NCI-H146 treated with DMSO at 0.1 percent for 48 hours (cell line): ENCODE measurements around the gene ZNF638.

Experiments
- DNase-seq: peaks from one replicate; lab custom pipeline; 2025; ENCODE audit not compliant: unreplicated experiment; lab: John Stamatoyannopoulos, UW

Gene ZNF638

GRCh38 chr2:71455011-71455740 lies 123.6 kb downstream of the ZNF638 start:
- DNase-seq, result no peak

DNA sequence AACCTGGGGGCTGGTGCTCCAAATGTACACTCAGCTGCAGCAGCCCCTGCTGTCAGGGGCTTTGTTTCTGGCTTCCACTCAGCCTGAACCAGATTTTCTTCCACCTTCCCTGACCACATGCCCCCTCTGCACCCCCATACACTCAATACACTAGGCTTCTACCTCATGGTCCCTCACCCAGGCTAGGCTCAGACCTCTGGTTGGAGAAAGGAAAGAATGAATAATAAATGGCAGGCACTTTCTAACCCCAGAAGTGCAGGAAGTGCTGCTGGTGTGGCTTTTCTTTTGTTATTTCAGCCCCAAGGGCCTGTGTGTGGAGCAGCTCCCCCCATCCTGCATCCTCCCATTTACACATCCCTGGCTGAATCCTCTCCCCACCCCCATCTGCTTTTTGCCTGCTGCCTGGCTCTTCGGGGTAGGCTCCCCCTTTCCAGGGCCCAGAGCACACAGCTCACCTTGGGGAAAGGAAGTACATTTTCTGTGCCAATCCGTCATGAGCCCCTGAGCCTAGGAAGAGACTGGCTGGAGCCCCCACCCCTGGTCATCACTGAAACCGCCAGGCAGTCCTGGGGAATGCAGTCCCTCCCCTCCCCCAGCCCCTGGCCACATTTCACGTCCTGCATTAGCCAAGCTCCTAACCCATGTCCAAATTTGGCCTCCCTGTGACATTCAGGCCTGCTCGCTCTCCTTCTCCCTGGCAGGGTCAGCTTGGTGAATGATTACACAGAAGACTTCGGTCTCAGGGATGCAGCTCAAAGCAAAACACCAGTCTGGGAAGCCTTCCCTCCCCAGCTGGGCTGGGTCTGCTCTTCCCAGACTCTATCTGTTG lies 124.4 kb downstream of the ZNF638 start:
- no peak for DNase-seq

DNA sequence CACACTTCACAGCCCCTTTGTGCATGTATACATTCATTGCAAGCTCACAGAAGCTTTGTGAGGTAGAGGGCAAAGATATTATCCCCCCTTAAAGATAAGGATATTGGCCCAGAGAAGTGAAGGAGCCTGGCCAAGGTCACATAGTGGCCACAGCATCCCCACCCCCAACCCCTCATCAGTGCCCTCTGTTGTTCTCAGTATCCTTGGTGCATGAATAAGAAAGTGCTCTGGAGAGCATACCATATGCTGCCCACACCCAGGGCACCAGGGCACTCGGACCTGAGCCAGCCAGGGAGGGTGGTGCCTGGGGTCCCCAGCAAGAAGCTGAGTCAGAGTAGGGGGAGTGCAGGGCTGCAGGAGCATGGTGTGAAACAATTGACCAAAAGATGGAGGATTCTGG lies 125.0 kb downstream of the ZNF638 start:
- no peak for DNase-seq

- no peak for DNase-seq
These were observed 125.7 kb downstream of the ZNF638 start for GRCh38 chr2:71457123-71457915.

- DNase-seq, result no peak
These were observed 126.3 kb downstream of the ZNF638 start for GRCh38 chr2:71457923-71458322.

- no peak for DNase-seq
These were observed 127.0 kb downstream of the ZNF638 start for GRCh38 chr2:71458413-71459083.

GRCh38 chr2:71459084-71459431 lies 127.5 kb downstream of the ZNF638 start:
- no peak for DNase-seq

- no peak for DNase-seq
These were observed 128.5 kb downstream of the ZNF638 start for GRCh38 chr2:71460056-71460455.

DNA sequence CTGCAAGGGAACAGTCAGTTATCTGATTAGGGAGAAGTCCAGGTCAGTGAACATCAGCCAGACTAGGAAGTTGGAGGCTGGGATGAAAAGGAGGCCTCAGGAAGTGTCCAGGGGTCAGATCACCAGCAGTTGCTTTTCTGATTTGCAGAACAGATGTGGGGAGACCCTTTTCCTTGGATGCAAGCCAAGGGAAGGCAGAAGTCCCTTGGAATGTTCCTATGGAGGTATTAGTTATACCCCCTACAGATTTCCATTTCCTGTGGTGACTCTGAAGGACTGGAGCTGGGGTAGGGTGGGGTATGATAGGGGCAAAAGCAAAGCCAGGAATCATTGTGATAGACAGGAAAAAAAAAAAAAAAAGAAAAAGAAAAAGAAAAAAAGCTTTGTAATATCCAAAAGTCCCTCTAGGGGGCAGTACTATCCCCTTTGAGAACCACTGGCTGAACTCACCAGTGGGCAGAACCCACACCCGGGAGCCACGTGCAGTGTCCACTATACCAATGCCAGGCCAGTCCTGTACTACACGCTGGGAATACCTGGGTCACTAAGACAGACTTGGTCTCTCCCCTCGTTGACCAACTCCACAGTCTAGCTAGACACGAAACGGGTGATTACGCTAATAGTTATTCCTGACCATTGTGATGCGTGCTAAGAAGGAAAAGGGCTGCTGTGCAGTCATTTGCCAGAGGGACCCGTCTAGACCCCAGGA lies 129.2 kb downstream of the ZNF638 start:
- no peak for DNase-seq

GRCh38 chr2:71461304-71461671 lies 129.7 kb downstream of the ZNF638 start:
- no peak for DNase-seq

GRCh38 chr2:71462056-71462605 lies 130.5 kb downstream of the ZNF638 start:
- DNase-seq, result no peak

- no peak for DNase-seq
These were observed 131.2 kb downstream of the ZNF638 start for GRCh38 chr2:71462641-71463341.

- DNase-seq, result no peak
These were observed 131.7 kb downstream of the ZNF638 start for GRCh38 chr2:71463342-71463654.

DNA sequence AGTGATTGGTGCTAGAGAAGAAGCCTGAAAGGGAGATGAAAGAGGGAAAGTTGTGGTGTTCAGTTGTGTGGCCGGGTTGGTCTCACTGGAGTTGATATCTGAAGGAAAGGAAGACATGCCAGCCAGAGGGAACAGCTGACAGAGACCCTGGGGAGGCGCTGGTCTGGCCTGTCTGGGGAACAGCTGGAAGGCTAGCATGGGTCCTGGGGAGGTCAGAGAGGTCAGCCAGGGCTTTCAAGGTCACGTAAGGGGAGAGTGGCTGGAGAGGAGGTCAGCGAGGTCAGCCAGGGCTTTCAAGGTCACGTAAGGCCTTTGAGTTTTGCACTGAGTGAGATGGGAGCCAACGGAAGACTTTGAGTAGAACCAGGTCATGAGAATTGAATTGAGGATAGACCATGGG lies 132.8 kb downstream of the ZNF638 start:
- DNase-seq, result no peak

- no peak for DNase-seq
These were observed 133.8 kb downstream of the ZNF638 start for GRCh38 chr2:71465356-71465755.

- no peak for DNase-seq
These were observed 134.3 kb downstream of the ZNF638 start for GRCh38 chr2:71465961-71466300.

DNA sequence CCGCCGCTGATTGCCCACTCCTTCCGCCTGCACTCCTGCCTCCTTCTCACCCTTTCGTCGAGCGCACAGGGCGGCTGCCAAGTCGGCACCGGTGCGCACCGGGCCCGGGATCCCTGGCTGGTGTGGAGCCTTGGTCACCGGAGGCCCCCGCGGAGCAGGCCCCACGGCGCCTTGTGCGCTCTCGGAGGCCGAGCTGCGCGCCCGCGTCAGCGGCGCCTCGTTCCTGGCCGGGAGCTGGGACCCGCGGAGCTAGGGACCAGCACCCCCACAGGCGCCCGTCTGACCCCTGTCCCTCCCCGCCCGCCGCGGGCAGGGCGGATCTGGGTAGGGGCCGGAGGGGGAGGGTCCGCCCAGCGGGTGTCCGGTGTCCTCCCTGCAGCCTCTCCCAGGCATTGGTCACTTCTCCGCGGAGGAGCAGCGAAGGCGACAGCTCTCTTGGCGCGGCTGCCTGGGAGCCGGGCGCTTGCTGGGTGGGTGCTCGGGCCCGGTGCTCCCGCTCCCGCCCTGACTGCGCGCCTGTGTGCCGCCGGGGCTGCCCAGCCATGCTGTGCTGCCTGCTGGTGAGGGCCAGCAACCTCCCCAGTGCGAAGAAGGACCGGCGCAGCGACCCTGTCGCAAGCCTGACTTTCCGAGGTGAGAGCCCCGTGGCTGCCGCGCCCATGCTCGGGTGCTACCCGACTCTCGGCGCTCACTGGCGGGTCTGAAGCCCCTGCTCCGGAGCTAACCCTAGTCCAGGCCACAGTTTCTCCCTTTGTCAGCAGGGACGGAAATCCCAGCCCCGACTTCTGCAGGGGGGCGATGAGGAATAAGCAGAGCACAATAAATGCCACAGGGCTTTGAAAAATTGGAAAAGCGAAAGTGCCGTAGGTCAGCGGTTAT lies 135.0 kb downstream of the ZNF638 start:
- DNase-seq, result peak; percentile 11

- no peak for DNase-seq
These were observed 135.7 kb downstream of the ZNF638 start for GRCh38 chr2:71467180-71467815.
